Astrocyte (in vitro differentiated cells and primary cell): ENCODE results near the gene GABRR3. TPM values are rescaled to one million over a fixed set of nuclear protein-coding genes. Genes with fewer than 3 reads are reported as not detected.

ENCODE experiments used
- DNase-seq: peaks from one replicate; pipeline ENCODE4 v3.0.0-alpha.2; 2010; ENCODE audit warnings: low read depth
- FAIRE-seq: peaks from 2 replicates; lab custom pipeline; 2011; peaks lifted over from hg19 to GRCh38; lab: Jason Lieb, UNC
- H2AFZ ChIP-seq: 2 replicates; pipeline ENCODE4 v1.6.0; 2012; ENCODE audit warnings: low read depth, low read length, inconsistent platforms
- H3K27ac ChIP-seq: 2 replicates; pipeline ENCODE4 v1.5.1; 2011; ENCODE audit warnings: low read depth, low read length, inconsistent platforms
- H3K27me3 ChIP-seq: 2 replicates; pipeline ENCODE4 v1.6.0; 2011; ENCODE audit warnings: low read length, inconsistent platforms; ENCODE audit not compliant: insufficient read depth
- H3K36me3 ChIP-seq: 2 replicates; pipeline ENCODE4 v1.5.1; 2011; ENCODE audit warnings: low read length, inconsistent platforms; ENCODE audit not compliant: insufficient read depth
- H3K4me1 ChIP-seq: 2 replicates; pipeline ENCODE4 v1.5.1; 2011; ENCODE audit warnings: low read length, inconsistent platforms; ENCODE audit not compliant: insufficient read depth
- H3K4me2 ChIP-seq: 2 replicates; pipeline ENCODE4 v1.6.0; 2012; ENCODE audit warnings: low read length, inconsistent platforms
- H3K4me3 ChIP-seq: 2 replicates; pipeline ENCODE4 v1.5.1; 2011; ENCODE audit warnings: low read depth, mild to moderate bottlenecking, low read length, inconsistent platforms; ENCODE audit not compliant: insufficient read depth
- H3K79me2 ChIP-seq: 2 replicates; pipeline ENCODE4 v1.6.0; 2012; ENCODE audit warnings: mild to moderate bottlenecking, low read length, inconsistent platforms; ENCODE audit not compliant: insufficient read depth
- H3K9ac ChIP-seq: 2 replicates; pipeline ENCODE4 v1.6.0; 2012; ENCODE audit warnings: mild to moderate bottlenecking, low read length, inconsistent platforms
- H3K9me3 ChIP-seq: 2 replicates; pipeline ENCODE4 v1.5.1; 2012; ENCODE audit warnings: low read depth, mild to moderate bottlenecking, low read length, inconsistent platforms; ENCODE audit not compliant: insufficient read depth
- H4K20me1 ChIP-seq: 2 replicates; pipeline ENCODE4 v1.6.0; 2012; ENCODE audit warnings: low read length, inconsistent platforms; ENCODE audit not compliant: insufficient read depth
- H3K27ac Mint-ChIP-seq: one replicate; pipeline ENCODE4 v1.8.0; 2021; ENCODE audit warnings: mild to moderate bottlenecking, mixed read lengths; ENCODE audit not compliant: unreplicated experiment
- H3K27me3 Mint-ChIP-seq: one replicate; pipeline ENCODE4 v1.8.0; 2021; ENCODE audit warnings: low read depth, mixed read lengths; ENCODE audit not compliant: unreplicated experiment
- H3K36me3 Mint-ChIP-seq: one replicate; pipeline ENCODE4 v1.8.0; 2021; ENCODE audit warnings: low read depth, mixed read lengths; ENCODE audit not compliant: unreplicated experiment
- H3K4me1 Mint-ChIP-seq: one replicate; pipeline ENCODE4 v1.8.0; 2021; ENCODE audit warnings: low read depth, mixed read lengths; ENCODE audit not compliant: unreplicated experiment
- H3K4me3 Mint-ChIP-seq: one replicate; pipeline ENCODE4 v1.8.0; 2021; ENCODE audit warnings: mild to moderate bottlenecking, moderate library complexity, mixed read lengths; ENCODE audit not compliant: unreplicated experiment
- H3K9me3 Mint-ChIP-seq: one replicate; pipeline ENCODE4 v1.8.0; 2021; ENCODE audit warnings: mild to moderate bottlenecking, mixed read lengths; ENCODE audit not compliant: unreplicated experiment
- EZH2 ChIP-seq: IDR thresholded peaks from 2 replicates; pipeline ENCODE4 v1.6.1; 2012; ENCODE audit warnings: mild to moderate bottlenecking, low read length, inconsistent platforms; ENCODE audit not compliant: insufficient read depth
- total RNA-seq: library from RNA; stranded (reverse); gene quantifications from 2 replicates; pipeline ENCODE4 v1.2.1, GENCODE V29; 2021
- TF ChIP-seq, protein P1 (sequence below): IDR thresholded peaks from 2 replicates; pipeline ENCODE4 v1.5.1; 2011; ENCODE audit warnings: low read depth, mild to moderate bottlenecking, inconsistent platforms, low read length, moderate library complexity; ENCODE audit not compliant: insufficient read depth

GABRR3 gene
- total RNA-seq, 1 donor from 2014 or later = not detected

DNA sequence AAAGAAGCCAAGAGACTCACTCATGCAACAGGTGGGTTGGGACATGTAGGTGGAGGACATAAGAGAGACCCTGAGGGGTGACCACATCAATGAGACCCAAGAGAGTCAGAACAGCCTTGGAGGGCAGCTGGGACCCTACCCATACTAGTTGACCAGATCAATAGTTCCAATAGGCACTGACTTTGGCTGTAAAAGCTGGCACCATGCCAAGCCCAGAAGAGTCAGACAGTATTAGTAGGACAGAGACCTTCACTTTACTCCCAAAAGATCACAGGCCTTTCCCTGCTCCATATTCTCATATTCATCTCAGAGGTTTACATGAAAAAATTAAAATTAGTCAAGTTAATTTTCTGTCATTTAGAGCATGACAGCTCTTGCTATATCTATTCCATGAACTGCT, 20.9 kb upstream of the GABRR3 start:
- H3K27me3 Mint-ChIP-seq = peaks cover 2% of the 10 kb centered on the region
- FAIRE-seq (no peak), DNase-seq (no peak)
- no peak overlapping the region for H3K27ac Mint-ChIP-seq
- Histone ChIP-seq H3K27me3 (no peaks in the 10 kb centered on the region), H3K4me2 (no peak overlapping the region), H3K36me3 (no peaks in the 10 kb centered on the region), H3K9me3 (no peaks in the 10 kb centered on the region), H3K4me1 (no peaks in the 10 kb centered on the region), H3K27ac (no peak overlapping the region), H4K20me1 (no peaks in the 10 kb centered on the region), H3K79me2 (no peaks in the 10 kb centered on the region), H2AFZ (no peak overlapping the region), H3K4me3 (no peak overlapping the region), H3K9ac (no peak overlapping the region)
- TF ChIP-seq, protein P1, sequence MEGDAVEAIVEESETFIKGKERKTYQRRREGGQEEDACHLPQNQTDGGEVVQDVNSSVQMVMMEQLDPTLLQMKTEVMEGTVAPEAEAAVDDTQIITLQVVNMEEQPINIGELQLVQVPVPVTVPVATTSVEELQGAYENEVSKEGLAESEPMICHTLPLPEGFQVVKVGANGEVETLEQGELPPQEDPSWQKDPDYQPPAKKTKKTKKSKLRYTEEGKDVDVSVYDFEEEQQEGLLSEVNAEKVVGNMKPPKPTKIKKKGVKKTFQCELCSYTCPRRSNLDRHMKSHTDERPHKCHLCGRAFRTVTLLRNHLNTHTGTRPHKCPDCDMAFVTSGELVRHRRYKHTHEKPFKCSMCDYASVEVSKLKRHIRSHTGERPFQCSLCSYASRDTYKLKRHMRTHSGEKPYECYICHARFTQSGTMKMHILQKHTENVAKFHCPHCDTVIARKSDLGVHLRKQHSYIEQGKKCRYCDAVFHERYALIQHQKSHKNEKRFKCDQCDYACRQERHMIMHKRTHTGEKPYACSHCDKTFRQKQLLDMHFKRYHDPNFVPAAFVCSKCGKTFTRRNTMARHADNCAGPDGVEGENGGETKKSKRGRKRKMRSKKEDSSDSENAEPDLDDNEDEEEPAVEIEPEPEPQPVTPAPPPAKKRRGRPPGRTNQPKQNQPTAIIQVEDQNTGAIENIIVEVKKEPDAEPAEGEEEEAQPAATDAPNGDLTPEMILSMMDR = no peak
- no peak for TF ChIP-seq EZH2
- no peaks in the 10 kb centered on the region for H3K36me3 Mint-ChIP-seq
- no peaks in the 10 kb centered on the region for H3K9me3 Mint-ChIP-seq
- no peak overlapping the region for H3K4me3 Mint-ChIP-seq
- peaks cover 11% of the 10 kb centered on the region for H3K4me1 Mint-ChIP-seq

DNA sequence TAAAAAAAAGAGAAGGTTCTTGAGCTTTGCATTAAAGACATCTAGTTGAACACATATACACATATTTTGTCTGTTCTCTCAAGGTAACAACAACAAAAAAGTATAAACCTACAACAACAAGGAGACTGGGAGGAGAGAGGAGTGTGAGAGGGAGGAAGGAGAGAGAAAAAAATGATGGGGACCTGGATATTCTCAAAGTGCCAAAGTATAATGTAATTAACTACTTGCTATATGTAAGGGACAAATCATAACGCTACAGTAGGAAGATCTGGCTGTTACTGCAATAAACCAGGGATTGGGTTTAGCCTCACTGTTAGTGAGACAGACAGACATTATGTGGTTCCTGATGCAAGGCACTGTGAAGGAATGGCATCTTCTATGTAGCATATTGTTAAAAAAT, 14.2 kb upstream of the GABRR3 start:
- DNase-seq = no peak
- Mint-ChIP-seq H3K27ac (no peak overlapping the region), H3K9me3 (no peaks in the 10 kb centered on the region), H3K4me3 (no peak overlapping the region), H3K27me3 (no peaks in the 10 kb centered on the region), H3K4me1 (no peaks in the 10 kb centered on the region), H3K36me3 (no peaks in the 10 kb centered on the region)
- no peaks in the 10 kb centered on the region for H3K27me3 ChIP-seq
- no peaks in the 10 kb centered on the region for H4K20me1 ChIP-seq
- no peak overlapping the region for H3K4me2 ChIP-seq
- no peak overlapping the region for H3K4me3 ChIP-seq
- no peak overlapping the region for H2AFZ ChIP-seq
- TF ChIP-seq, protein P1 = no peak
- no peak for TF ChIP-seq EZH2
- FAIRE-seq = no peak
- H3K27ac ChIP-seq = no peak overlapping the region
- no peaks in the 10 kb centered on the region for H3K9me3 ChIP-seq
- H3K36me3 ChIP-seq = no peaks in the 10 kb centered on the region
- H3K4me1 ChIP-seq = no peaks in the 10 kb centered on the region
- H3K9ac ChIP-seq = no peak overlapping the region
- no peaks in the 10 kb centered on the region for H3K79me2 ChIP-seq

DNA sequence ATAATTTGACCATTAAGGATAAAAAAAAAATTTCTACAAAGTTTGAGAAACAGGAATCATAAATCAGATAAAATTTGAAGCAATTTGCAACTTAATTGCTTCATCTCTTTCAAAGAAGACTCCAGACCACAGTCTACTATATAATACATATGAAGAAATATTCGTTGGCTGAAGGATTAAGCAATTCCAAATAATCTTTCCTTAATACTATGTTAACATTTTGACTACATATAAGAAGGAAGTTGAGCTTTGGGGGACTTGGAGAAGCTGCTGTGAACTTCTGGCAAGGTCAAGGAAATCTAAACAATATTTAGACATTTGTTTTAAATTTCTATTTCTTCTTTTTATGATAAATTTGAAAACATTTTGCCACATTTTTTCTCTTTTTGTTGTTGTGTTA, 13.5 kb upstream of the GABRR3 start:
- no peak for FAIRE-seq
- H3K27ac Mint-ChIP-seq = no peak overlapping the region
- no peaks in the 10 kb centered on the region for H3K36me3 ChIP-seq
- H3K79me2 ChIP-seq = no peaks in the 10 kb centered on the region
- H3K4me2 ChIP-seq = no peak overlapping the region
- H3K36me3 Mint-ChIP-seq = no peaks in the 10 kb centered on the region
- no peaks in the 10 kb centered on the region for H3K27me3 Mint-ChIP-seq
- H3K4me3 ChIP-seq = no peak overlapping the region
- H2AFZ ChIP-seq = no peak overlapping the region
- TF ChIP-seq EZH2 = no peak
- TF ChIP-seq, protein P1 = no peak
- no peak for DNase-seq
- H3K27ac ChIP-seq = no peak overlapping the region
- no peaks in the 10 kb centered on the region for H3K9me3 Mint-ChIP-seq
- H3K9ac ChIP-seq = no peak overlapping the region
- no peaks in the 10 kb centered on the region for H3K4me1 ChIP-seq
- no peaks in the 10 kb centered on the region for H3K9me3 ChIP-seq
- H3K27me3 ChIP-seq = no peaks in the 10 kb centered on the region
- H3K4me3 Mint-ChIP-seq = no peak overlapping the region
- H3K4me1 Mint-ChIP-seq = no peaks in the 10 kb centered on the region
- no peaks in the 10 kb centered on the region for H4K20me1 ChIP-seq
